AML-193 (cell line): ENCODE measurements around the gene DCST1.

ENCODE experiments used
- DNase-seq, 2 experiments: peaks; one replicate each; lab custom pipeline; 2025; lab: John Stamatoyannopoulos, UW

Gene DCST1

DNA sequence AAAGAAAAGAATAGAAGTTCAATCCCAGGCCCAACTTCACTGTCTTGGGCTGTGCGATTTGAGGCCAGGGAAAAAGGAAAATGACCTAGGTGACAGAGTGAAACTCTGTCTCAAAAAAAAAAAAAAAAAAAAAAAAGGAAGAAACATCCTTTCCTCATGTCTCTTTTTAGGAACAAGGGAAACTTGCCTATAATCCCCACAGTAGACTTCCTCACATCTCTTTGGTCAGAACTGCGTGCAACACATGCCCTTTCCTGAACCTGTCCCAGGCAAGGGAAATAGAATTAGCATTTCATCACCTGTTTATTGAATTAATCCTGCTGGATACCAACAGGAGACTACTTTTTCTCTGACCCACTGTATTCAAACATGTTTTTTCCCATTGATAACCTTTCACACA lies 2.3 kb downstream of the DCST1 start:
- no peak for DNase-seq

GRCh38 chr1:155037043-155037442 lies 3.4 kb downstream of the DCST1 start:
- no peak for DNase-seq

DNA sequence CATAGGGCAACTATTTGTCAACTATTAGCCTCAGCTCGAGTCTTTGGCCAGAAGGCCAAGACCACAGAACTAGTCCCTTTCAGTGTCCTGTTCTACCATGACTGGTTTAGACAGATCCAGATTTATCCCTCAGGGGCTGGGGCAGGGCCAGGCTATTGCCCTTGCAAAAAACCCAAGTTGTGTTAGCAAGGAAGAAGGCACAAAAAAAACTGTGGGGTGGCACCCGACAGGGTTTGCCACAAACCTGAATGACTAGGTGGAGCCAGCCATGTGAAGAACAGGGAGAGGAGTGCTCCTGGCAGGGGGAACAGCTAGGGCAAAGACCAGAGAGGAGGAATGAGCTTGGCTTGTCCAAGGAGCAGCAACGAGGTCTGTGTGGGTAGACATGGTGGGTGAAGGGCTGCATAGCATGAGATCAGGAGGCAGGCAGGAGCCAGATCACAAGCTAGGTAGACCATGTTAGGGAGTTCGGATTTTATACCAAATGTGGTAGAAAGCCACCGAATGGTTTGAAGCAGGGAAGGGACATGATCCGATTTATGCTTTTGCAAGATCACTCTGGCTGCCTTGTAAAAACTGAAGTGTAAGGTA lies 4.3 kb downstream of the DCST1 start:
- DNase-seq, result no peak

- no peak for DNase-seq
Measured at GRCh38 chr1:155038602-155039307, 5.1 kb downstream of the DCST1 start.

DNA sequence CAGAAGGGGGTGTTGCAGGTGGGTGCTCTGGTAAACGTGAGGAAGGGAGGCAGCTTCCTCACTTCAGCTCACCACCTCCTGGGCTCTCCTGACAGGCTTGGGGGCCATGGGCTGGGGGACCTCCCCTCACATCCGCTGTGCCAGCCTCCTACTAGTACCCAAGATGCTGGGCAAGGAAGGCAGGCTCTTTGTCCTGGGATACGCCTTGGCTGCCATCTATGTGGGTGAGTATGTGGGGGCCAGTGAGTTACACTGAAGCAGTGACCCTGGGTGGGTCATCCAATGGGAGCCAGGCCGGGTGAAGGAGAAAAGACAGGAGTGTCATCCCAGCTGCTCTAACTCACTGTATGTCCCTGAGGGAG lies 5.7 kb downstream of the DCST1 start:
- no peak for DNase-seq

DNA sequence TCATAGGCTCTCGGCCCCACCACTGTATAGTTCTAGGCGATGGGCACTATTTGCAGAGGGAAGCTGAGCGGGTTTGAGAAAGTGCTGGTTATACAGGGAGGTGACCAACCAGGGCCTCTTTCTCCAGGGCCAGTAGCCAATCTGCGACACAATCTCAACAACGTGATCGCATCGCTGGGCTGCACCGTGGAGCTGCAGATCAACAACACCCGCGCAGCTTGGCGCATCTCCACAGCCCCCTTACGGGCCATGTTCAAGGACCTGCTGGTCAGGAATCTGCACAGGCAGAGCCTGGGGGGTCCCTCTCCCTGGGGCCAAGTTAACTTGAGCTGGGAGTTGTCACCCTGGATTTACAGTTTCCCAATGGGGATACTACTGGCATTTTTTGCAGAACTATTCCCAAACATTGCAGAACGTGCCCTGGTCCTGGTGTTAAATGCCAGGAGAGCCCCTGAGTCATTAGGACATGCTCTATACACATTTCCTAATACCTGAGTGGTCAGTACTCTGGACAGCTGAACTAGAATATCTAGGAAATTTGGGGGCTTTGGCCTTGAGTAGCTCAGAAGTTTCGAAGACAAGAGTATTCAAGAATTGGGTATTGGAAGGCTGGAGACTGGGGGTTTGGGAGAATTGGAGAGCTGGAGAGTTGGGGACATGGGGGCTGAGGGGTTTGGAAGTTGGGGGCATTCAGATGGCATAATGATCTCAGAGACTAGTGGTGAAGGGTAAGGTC lies 6.9 kb downstream of the DCST1 start:
- DNase-seq, result no peak

GRCh38 chr1:155042789-155043188 lies 9.2 kb downstream of the DCST1 start:
- no peak for DNase-seq

- no peak for DNase-seq
Measured at GRCh38 chr1:155043301-155043702, 9.7 kb downstream of the DCST1 start.

DNA sequence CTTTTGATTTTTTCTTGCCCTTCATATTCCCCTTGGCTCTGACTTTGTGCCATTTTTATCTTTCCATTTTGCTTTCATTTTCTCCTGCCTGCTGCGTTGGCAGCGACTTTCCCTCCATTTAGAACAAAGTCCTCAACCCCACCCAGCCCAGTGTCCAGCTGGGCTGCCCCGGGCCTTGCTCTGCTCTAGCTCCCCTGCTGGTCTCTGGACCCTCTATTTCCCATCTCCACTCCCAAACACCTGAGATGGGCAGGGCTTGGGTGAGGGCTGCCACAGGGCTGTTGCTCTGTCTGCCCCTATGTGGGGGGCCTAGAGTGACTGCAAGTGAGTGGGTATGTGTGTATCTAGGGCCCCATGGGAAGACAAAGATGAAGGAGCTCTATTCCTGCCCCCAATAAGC lies 10.2 kb downstream of the DCST1 start:
- DNase-seq, result no peak

GRCh38 chr1:155044365-155044764 lies 10.7 kb downstream of the DCST1 start:
- DNase-seq, result no peak

DNA sequence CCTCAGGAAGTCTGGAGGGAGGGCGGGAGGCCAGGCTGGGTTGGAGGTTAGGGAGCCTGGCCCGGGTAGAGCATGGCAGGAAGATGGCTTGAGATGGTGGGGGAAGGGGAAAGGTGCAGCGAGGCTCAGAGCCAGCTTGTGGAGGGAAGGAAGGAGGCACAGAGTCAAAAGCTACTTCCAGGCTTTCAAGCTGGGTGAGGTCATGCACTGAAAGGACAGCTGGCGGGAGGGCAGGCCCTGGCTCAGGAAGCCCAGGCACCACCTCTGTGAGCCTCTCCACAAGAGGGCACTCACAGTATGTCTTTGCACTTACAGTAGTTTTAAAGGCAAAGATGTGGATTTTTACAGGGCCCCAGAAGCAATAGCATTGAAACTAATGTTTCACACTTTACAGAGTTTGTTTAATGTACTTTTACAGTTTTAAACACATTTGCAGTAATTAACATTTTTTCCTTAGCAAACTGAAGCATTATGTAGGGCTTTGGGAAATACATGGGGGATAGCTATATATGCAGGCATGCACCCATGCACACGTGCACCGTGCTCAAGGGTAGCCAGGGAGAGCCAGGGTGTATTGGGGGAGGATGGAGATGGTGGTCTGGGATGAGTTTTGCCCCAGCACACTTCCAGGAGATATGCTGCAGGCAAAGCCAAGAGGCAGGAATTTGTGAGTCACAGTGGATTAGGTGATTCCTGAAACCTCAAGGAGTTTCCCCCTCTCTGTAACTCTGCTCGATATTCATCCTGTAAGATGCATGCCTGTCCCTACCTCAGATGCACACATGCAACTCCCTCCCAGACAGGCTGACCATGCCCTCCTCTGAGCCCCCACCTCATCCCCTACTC lies 11.4 kb downstream of the DCST1 start:
- DNase-seq, result peak; percentile 84 to 89

DNA sequence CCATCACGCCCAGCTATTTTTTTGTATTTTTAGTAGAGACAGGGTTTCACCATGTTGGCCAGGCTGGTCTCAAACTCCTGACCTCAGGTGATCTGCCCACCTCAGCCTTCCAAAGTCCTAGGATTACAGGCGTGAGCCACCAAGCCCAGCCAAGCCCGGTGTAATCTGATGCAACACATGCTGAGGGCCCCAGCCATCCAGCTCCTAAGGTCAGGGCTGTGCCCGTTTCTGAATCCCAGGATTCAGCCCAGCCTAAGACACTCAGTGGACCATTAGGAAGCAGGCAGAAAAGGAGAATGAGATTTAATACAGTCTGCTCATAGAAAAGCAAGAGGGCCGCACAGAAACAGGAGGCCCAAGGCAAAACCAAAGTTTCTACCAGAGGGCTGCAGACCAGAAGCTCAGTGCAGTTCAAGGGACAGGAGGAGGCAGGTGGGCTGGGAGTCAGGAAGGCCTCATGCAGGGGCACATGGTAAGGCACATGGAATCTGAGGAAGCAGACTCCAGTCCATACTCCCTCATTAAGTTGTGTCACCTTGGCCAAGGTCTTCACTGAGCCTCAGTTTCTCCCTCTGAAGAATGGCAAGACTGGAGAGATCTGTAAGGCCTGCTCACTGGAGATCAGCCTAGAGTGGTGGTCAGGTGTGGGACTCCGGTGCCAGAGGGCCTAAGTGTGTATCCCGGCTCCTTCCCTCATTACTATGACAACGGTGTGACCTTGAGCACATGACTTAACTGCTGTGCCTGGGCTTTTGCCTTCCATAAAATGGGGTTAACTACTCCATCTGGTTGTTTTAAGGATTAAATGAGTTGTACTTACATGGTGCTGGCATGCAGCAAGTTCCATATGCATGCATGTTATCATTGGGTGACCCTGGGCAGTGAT lies 15.1 kb downstream of the DCST1 start:
- no peak for DNase-seq

DNA sequence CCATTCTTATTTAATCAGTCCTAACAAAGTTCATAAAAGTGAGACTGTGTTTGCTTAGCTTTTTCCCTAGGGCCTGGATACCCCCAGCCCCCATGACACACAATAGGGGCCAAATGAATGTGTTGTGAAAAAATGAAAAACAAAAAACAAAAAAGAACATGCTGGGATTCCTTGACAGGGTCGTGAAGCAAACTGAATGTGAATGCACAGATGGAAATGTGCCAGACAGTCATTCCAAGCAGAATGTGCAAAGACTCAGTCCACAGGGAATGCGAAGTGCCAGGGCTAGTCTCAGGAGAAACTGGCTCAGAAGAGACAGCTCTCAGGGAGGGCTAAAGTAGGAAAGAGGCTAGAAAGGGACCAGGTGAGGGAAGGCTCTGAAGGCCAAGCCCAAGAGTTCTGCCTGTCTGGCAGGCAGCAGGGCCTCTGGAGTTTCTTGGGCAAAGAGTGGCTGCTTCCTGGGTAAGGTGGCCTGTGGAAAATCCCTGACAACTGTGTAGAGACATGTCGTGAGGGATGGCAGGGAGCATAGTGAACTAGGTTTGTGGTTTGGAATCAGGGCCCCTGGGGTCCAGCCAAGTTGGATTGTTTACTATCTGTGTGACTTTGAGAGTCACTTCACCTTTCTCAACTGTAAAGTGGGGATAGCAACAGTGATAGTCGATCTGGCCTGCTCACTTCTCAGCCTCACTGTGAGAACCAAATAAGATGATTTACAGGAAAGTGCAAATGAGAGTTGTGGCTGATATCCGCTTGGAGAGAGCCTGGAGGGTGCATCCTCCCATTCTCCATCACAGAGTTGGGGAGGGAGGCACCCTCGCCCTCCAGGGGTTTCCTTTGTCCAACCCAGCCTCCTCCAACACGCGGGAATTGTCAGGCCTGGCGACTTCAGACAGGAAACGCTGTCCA lies 16.3 kb downstream of the DCST1 start:
- DNase-seq, result no peak

- DNase-seq, result peak; percentile 72 to 77
Measured at GRCh38 chr1:155050560-155051341, 17.1 kb downstream of the DCST1 start, which contains the start of gene ADAM15. ADAM15 (plus strand) TSS chr1:155051316; CDS start chr1:155051387, 71 bp downstream.

GRCh38 chr1:155051342-155051776 lies 17.7 kb downstream of the DCST1 start:
- no peak for DNase-seq

- DNase-seq, result peak; percentile 22 to 37
Measured at GRCh38 chr1:155051777-155052398, 18.3 kb downstream of the DCST1 start.

GRCh38 chr1:155052439-155053395 lies 19.1 kb downstream of the DCST1 start:
- DNase-seq, result peak; percentile 28 to 42
